ENCODE data around the gene TEX19.

DNA sequence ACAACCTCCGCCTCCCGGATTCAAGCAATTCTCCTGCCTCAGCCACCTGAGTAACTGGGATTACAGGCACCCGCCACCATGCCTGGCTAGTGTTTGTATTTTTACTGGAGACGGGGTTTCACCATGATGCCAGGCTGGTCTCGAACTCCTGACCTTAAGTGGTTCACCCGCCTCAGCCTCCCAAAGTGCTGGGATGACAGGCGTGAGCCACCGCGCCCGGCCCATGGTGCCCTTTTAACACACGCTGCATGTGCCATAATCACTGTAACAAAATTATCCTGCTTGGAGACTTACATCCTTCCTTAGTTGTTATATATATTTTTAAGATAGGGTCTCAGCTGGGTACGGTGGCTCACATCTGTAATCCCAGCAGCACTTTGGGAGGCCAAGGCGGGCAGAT lies 47.1 kb upstream of the TEX19 start:
- TF ChIP-seq POLR2AphosphoS5 (IDR thresholded peaks at IDR 0.05; ENCODE audit: control insufficient read depth, insufficient read depth, low read depth, low read length) (no peak), GATAD2A (IDR thresholded peaks at IDR 0.05) (no peak), KAT7 (CRISPR knock-in tag; IDR thresholded peaks at IDR 0.05; ENCODE audit: borderline replicate concordance) (no peak), THRAP3 (IDR thresholded peaks at IDR 0.05; ENCODE audit: borderline replicate concordance) (no peak), MEIS2 (IDR thresholded peaks at IDR 0.05; ENCODE audit: partially characterized antibody) (no peak), ESRRB (CRISPR knock-in tag; IDR thresholded peaks at IDR 0.05; ENCODE audit: borderline replicate concordance) (no peak), GABPA (tag; conservative IDR thresholded peaks at IDR 0.05; ENCODE audit: low read depth) (no peak)
- TF ChIP-seq, protein P1, sequence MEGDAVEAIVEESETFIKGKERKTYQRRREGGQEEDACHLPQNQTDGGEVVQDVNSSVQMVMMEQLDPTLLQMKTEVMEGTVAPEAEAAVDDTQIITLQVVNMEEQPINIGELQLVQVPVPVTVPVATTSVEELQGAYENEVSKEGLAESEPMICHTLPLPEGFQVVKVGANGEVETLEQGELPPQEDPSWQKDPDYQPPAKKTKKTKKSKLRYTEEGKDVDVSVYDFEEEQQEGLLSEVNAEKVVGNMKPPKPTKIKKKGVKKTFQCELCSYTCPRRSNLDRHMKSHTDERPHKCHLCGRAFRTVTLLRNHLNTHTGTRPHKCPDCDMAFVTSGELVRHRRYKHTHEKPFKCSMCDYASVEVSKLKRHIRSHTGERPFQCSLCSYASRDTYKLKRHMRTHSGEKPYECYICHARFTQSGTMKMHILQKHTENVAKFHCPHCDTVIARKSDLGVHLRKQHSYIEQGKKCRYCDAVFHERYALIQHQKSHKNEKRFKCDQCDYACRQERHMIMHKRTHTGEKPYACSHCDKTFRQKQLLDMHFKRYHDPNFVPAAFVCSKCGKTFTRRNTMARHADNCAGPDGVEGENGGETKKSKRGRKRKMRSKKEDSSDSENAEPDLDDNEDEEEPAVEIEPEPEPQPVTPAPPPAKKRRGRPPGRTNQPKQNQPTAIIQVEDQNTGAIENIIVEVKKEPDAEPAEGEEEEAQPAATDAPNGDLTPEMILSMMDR (IDR thresholded peaks at IDR 0.05 in 2 of 3, conservative IDR thresholded peaks at IDR 0.05 in 1 of 3; ENCODE audit: insufficient read depth in 2 of 3, low read depth in 1 of 3, low read length in 3 of 3): no peak
